Activated T-helper 1 cell treated with anti-CD3 and anti-CD28 coated beads, Interleukin-12 subunit alpha, Interleukin-12 subunit beta, Interleukin-2, Interleukin-4 antibody, amounts not matched to agents 30 ng/mL and 10 ng/mL and 1 ng/mL, durations not matched to agents 14 hours and 24 hours and 36 hours (primary cell): ENCODE data around the gene GRM8. TPM values are rescaled to one million over a fixed set of nuclear protein-coding genes. Genes with fewer than 3 reads are reported as not detected.

ENCODE experiments used
- DNase-seq: peaks from one replicate; pipeline ENCODE4 v3.0.0; 2021; ENCODE audit warnings: low spot score
- H3K27ac Mint-ChIP-seq: one replicate; pipeline ENCODE4 v1.8.0; 2021; ENCODE audit warnings: mild to moderate bottlenecking, mixed read lengths
- H3K27me3 Mint-ChIP-seq: one replicate; pipeline ENCODE4 v1.8.0; 2022; ENCODE audit warnings: mild to moderate bottlenecking, moderate library complexity, mixed read lengths; ENCODE audit not compliant: insufficient read depth
- H3K36me3 Mint-ChIP-seq: one replicate; pipeline ENCODE4 v1.8.0; 2021; ENCODE audit warnings: low read depth, mixed read lengths
- H3K4me1 Mint-ChIP-seq: one replicate; pipeline ENCODE4 v1.8.0; 2021; ENCODE audit warnings: low read depth, mixed read lengths
- H3K4me3 Mint-ChIP-seq: one replicate; pipeline ENCODE4 v1.8.0; 2021; ENCODE audit warnings: mild to moderate bottlenecking, moderate library complexity, mixed read lengths
- H3K9me3 Mint-ChIP-seq: one replicate; pipeline ENCODE4 v1.8.0; 2021; ENCODE audit warnings: mixed read lengths
- intact Hi-C: fragments of 100-400 bp; cut with micrococcal nuclease; formaldehyde crosslinking; loops from one replicate; pipeline ENCODE4 v1.15.1; 2024
- total RNA-seq: library from RNA; stranded (reverse); gene quantifications from 2 replicates; pipeline ENCODE4 v1.2.3, GENCODE V29; 2022

The GRM8 gene
- total RNA-seq, 1 donor from 2014 or later, result not detected

GRCh38 chr7:126750207-126750911 is 502.4 kb downstream of the GRM8 start:
- intact Hi-C loops, result no loop called here
- Mint-ChIP-seq H3K4me3 (no peak overlapping the region), H3K27me3 (no peaks in the 10 kb centered on the region), H3K27ac (no peak overlapping the region), H3K4me1 (no peaks in the 10 kb centered on the region), H3K36me3 (no peaks in the 10 kb centered on the region), H3K9me3 (no peaks in the 10 kb centered on the region)
- no peak for DNase-seq

- DNase-seq, result no peak
- Mint-ChIP-seq H3K9me3 (no peaks in the 10 kb centered on the region), H3K4me3 (no peak overlapping the region), H3K4me1 (peaks cover 9% of the 10 kb centered on the region), H3K27me3 (no peaks in the 10 kb centered on the region), H3K36me3 (no peaks in the 10 kb centered on the region), H3K27ac (no peak overlapping the region)
- intact Hi-C loops, result no loop called here
Observed at GRCh38 chr7:126728967-126729366, 523.8 kb downstream of the GRM8 start.

- Mint-ChIP-seq H3K4me3 (no peak overlapping the region), H3K27me3 (no peaks in the 10 kb centered on the region), H3K9me3 (no peaks in the 10 kb centered on the region), H3K36me3 (no peaks in the 10 kb centered on the region), H3K27ac (no peak overlapping the region), H3K4me1 (peaks cover 9% of the 10 kb centered on the region)
- no peak for DNase-seq
- intact Hi-C loops, result no loop called here
Observed at GRCh38 chr7:126727930-126728391, 524.8 kb downstream of the GRM8 start.

- Mint-ChIP-seq H3K27me3 (peaks cover 2% of the 10 kb centered on the region), H3K9me3 (no peaks in the 10 kb centered on the region), H3K4me3 (no peak overlapping the region), H3K4me1 (peaks cover 9% of the 10 kb centered on the region), H3K27ac (no peak overlapping the region), H3K36me3 (no peaks in the 10 kb centered on the region)
- intact Hi-C loops, result no loop called here
- no peak for DNase-seq
Observed at GRCh38 chr7:126723966-126724544, 528.7 kb downstream of the GRM8 start.

GRCh38 chr7:126720232-126720631 is 532.5 kb downstream of the GRM8 start:
- no peak overlapping the region for H3K27ac Mint-ChIP-seq
- no peak for DNase-seq
- H3K9me3 Mint-ChIP-seq, result no peaks in the 10 kb centered on the region
- peaks cover 2% of the 10 kb centered on the region for H3K27me3 Mint-ChIP-seq
- no peaks in the 10 kb centered on the region for H3K36me3 Mint-ChIP-seq
- no peak overlapping the region for H3K4me3 Mint-ChIP-seq
- H3K4me1 Mint-ChIP-seq, result no peaks in the 10 kb centered on the region
- intact Hi-C loops, result no loop called here

- intact Hi-C loops, result no loop called here
- Mint-ChIP-seq H3K27me3 (peaks cover 2% of the 10 kb centered on the region), H3K4me1 (no peaks in the 10 kb centered on the region), H3K36me3 (no peaks in the 10 kb centered on the region), H3K9me3 (no peaks in the 10 kb centered on the region), H3K4me3 (no peak overlapping the region), H3K27ac (no peak overlapping the region)
- DNase-seq, result no peak
Observed at GRCh38 chr7:126718419-126718818, 534.3 kb downstream of the GRM8 start.

- Mint-ChIP-seq H3K27ac (no peak overlapping the region), H3K36me3 (no peaks in the 10 kb centered on the region), H3K27me3 (no peaks in the 10 kb centered on the region), H3K4me1 (no peaks in the 10 kb centered on the region), H3K9me3 (no peaks in the 10 kb centered on the region), H3K4me3 (no peak overlapping the region)
- DNase-seq, result no peak
- intact Hi-C loops, result no loop called here
Observed at GRCh38 chr7:126716321-126716720, 536.4 kb downstream of the GRM8 start.

GRCh38 chr7:126715076-126715475 is 537.7 kb downstream of the GRM8 start:
- intact Hi-C loops, result no loop called here
- no peak for DNase-seq
- Mint-ChIP-seq H3K27me3 (no peaks in the 10 kb centered on the region), H3K27ac (no peak overlapping the region), H3K4me1 (no peaks in the 10 kb centered on the region), H3K36me3 (no peaks in the 10 kb centered on the region), H3K4me3 (no peak overlapping the region), H3K9me3 (no peaks in the 10 kb centered on the region)

GRCh38 chr7:126702242-126703016 is 550.3 kb downstream of the GRM8 start:
- DNase-seq, result no peak
- Mint-ChIP-seq H3K27me3 (peaks cover 25% of the 10 kb centered on the region), H3K9me3 (no peaks in the 10 kb centered on the region), H3K4me1 (peaks cover 13% of the 10 kb centered on the region), H3K4me3 (no peak overlapping the region), H3K27ac (no peak overlapping the region), H3K36me3 (no peaks in the 10 kb centered on the region)
- intact Hi-C loops, result loop anchor here (10.0 kb wide), 2 partner anchors 882 to 1768 kb away; partner anchors contain the start of genes ARF5 and GCC1

GRCh38 chr7:126700807-126701604 is 551.7 kb downstream of the GRM8 start:
- Mint-ChIP-seq H3K4me3 (no peak overlapping the region), H3K36me3 (no peaks in the 10 kb centered on the region), H3K27ac (no peak overlapping the region), H3K4me1 (peaks cover 13% of the 10 kb centered on the region), H3K27me3 (peaks cover 24% of the 10 kb centered on the region), H3K9me3 (no peaks in the 10 kb centered on the region)
- DNase-seq, result peak; percentile 71
- intact Hi-C loops, result loop anchor here (10.0 kb wide), 2 partner anchors 884 to 1766 kb away; partner anchors contain the start of genes ARF5 and GCC1

GRCh38 chr7:126699707-126700106 is 553.0 kb downstream of the GRM8 start:
- peaks cover 13% of the 10 kb centered on the region for H3K4me1 Mint-ChIP-seq
- H3K4me3 Mint-ChIP-seq, result no peak overlapping the region

GRCh38 chr7:126698909-126699308 is 553.8 kb downstream of the GRM8 start:
- Mint-ChIP-seq H3K27ac (no peak overlapping the region), H3K27me3 (peaks cover 29% of the 10 kb centered on the region), H3K4me1 (peaks cover 13% of the 10 kb centered on the region), H3K4me3 (no peak overlapping the region), H3K9me3 (no peaks in the 10 kb centered on the region), H3K36me3 (no peaks in the 10 kb centered on the region)
- intact Hi-C loops, result no loop called here
- no peak for DNase-seq

More at GRCh38 chr7:126699707-126700106, 553.0 kb downstream of the GRM8 start:
- H3K27ac Mint-ChIP-seq, result no peak overlapping the region
- no peaks in the 10 kb centered on the region for H3K36me3 Mint-ChIP-seq
- peaks cover 29% of the 10 kb centered on the region for H3K27me3 Mint-ChIP-seq
- H3K9me3 Mint-ChIP-seq, result no peaks in the 10 kb centered on the region
- intact Hi-C loops, result loop anchor here (10.0 kb wide), 2 partner anchors 885 to 1765 kb away; partner anchors contain the start of genes ARF5 and GCC1
- DNase-seq, result no peak
